GM18873 (cell line): Measurements from ENCODE around the gene CAMK4.
"Not testable (repeated sequence)": the region's sequence is repeated elsewhere in the genome, so short reads cannot be mapped to it uniquely, and the experiment has no call there.

Experiments
- ATAC-seq: cut with Tn5 transposase; IDR thresholded peaks from one replicate; pipeline ENCODE4 v1.9.1; 2021; ENCODE audit warnings: mild to moderate bottlenecking, moderate library complexity, moderate number of reproducible peaks; ENCODE audit not compliant: unreplicated experiment, low FRiP score

Gene CAMK4

GRCh38 chr5:111299831-111300432, 75.7 kb downstream of the CAMK4 start:
- no peak for ATAC-seq

- ATAC-seq, result no peak
Measured at GRCh38 chr5:111301264-111301663, 77.1 kb downstream of the CAMK4 start.

- not testable (repeated sequence) for ATAC-seq
Measured at GRCh38 chr5:111302043-111302442, 77.9 kb downstream of the CAMK4 start.

DNA sequence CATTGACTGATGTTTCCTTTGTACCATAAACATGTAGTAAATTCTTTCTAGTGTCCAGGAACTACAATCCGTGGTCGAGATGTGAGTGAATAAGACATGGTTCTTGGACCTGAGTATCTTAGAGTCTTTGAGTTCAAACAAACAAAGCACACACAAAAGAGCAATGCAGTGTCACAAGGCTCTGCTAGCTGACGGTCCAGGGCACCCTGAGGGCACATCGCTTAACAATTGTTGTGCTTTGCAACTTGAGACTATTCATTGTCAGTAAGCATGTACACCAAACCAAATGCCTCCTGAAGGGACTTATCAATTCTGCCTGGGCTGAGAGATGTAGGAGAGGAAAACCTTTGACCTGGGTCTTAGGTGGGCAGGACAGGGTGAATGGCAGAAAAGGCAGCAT, 84.8 kb downstream of the CAMK4 start:
- no peak for ATAC-seq

DNA sequence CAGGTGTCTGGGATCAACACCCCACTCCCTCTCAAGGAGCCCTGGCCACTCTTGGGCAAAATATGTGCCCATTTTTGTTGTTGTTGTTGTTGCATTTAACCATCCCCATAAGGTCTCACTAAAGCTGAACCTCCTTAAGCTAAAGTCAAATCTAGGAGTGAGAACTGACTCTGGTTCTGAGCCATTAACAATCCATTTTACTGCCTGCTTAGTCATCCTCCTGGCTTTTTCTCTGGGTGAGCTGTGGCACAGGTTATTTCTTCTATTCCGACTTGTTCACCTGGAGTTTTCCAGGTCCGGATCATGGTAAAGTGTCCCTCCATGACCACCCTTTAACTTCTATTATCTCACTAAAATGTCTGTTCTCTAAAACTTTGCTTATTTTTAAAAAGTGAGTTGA, 85.2 kb downstream of the CAMK4 start:
- ATAC-seq, result no peak

DNA sequence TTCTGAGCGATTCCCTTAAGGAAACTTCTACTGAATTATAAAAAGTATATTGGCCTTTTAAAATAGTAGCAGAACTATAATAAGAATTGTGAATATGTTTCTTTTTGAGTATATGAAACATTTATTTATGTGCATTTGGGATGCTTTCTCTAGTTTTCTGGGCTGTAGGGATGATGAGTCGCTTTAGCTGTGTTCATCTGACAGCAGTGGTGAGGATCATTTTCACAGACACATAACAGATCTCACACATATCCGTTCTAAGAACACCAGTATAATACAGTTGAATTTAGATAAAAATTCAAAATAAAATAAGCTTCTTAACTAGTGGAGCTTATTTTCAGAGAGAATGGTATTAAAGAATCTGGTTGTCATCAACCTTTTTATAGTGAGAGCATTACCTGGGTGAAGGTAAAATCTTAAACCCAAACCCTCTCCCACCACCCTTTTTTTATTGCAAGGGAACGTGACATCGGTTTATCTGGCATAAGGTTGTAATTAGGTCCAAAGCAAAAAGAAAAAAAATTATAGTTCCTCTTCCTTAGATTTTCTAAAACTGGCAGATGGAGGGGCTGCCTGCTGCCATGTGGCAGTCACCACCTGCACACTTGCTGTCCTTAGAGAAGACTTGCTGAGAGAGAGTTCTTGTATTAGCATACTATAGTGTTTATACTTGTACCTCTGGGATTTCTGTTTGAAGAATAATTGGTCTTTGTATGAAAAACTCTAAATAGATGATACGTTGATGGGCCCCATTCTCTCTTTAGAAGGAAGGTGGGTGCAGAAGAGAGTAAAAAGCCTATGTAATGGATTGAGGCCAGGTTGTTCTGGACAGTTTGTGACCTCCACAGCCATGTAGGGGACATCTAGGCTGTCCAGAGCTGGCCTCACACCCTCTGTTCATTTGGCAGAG, 86.8 kb downstream of the CAMK4 start:
- no peak for ATAC-seq

DNA sequence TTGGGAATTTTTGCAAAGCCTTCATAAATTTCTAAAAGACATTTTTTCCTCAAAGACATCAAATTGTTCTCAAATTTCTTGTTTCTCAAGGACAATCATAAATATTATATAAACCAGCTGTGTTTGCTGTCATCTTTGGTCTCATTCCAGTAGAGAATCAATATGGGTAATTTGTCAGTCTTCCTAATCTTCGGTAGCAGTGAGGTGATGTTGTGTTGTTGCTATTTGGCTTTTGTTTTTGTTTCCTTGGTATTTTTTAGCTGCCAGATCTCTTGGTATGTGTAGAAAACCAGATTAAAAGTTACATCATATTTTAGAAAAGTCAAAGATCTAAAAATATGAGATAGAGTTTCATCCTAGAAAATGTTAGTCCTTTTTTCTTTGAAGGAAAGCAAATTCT, 87.5 kb downstream of the CAMK4 start:
- no peak for ATAC-seq

- no peak for ATAC-seq
Measured at GRCh38 chr5:111313017-111313724, 89.0 kb downstream of the CAMK4 start.

GRCh38 chr5:111320953-111321352, 96.8 kb downstream of the CAMK4 start:
- ATAC-seq, result no peak

- ATAC-seq, result no peak
Measured at GRCh38 chr5:111321376-111321775, 97.2 kb downstream of the CAMK4 start.

DNA sequence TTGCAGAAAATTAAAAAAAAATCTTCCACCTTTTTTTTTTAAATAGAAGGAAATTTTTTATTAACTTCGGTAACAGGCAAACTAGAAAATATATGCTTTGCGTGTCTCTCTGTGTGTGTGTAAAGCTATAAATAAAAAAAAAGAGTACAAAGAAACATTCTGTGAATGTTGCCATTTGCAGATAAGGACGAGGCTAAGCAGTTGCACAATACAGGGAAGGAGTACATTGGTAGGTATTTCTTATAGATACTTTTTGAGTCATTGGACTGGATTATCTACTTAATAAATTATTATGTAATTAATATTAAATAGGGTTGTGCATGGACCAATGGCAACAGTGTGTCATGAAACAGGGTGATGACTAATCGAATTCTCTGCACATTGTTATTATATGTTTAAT, 102.4 kb downstream of the CAMK4 start:
- no peak for ATAC-seq

DNA sequence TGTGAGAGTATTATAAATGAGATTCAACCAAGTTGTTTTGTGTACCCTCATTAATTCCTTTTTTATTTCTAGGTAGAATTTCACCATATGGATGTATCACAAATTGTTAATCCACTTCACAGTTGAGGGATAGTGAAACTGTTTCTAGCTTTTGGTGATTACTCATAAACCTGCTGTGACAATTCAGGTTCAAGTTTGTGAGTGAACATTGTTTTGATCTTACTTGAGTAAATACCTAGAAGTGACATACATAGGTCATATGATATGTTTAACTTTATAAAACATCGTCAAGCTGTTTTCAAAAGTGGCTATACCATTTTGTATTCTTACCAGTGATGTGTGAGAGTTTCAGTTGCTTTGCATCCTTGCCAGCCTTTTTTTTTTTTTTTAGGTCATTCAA, 112.9 kb downstream of the CAMK4 start:
- ATAC-seq, result no peak

DNA sequence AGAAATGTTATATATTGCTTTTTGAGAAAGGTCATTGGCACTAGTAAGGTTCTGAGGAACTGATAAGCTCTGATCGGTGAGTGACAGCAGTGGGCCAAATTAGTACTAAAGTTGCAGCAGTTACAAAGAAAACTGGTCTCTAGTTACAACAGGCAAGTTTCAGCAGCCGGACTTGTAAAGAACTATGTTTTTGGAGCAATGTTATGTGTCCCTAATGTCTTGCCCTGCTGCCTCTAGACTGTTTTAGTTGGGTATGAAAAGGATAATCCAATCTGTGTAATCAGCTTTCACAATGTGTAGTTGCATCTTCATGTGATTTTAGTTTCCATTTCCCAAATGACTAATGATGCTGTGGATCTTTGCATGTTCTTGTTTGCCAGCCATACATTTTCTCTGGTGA, 113.5 kb downstream of the CAMK4 start:
- peak; percentile 50 for ATAC-seq

- ATAC-seq, result no peak
Measured at GRCh38 chr5:111345731-111346130, 121.5 kb downstream of the CAMK4 start.

- no peak for ATAC-seq
Measured at GRCh38 chr5:111347021-111347420, 122.8 kb downstream of the CAMK4 start.

GRCh38 chr5:111348661-111349329, 124.6 kb downstream of the CAMK4 start:
- no peak for ATAC-seq

GRCh38 chr5:111349429-111349828, 125.2 kb downstream of the CAMK4 start:
- ATAC-seq, result no peak

DNA sequence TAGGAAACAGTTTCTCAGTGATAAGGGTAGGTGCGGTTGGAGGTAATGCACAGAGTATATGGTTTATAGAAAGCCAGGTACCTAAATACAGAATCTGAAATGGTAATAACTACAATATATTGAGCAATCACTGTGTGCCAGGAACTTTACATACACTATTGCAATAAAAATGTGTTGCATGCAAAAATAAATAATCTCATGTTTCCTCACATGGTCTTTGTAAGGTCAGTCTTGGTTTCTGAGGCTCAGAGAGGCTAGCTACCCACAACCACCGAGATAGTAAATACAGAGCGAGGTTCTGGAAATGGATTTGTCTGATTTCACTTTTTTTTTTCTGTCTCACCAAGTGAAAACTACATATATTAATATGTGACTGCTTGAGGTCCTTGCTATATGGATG, 128.9 kb downstream of the CAMK4 start:
- no peak for ATAC-seq

DNA sequence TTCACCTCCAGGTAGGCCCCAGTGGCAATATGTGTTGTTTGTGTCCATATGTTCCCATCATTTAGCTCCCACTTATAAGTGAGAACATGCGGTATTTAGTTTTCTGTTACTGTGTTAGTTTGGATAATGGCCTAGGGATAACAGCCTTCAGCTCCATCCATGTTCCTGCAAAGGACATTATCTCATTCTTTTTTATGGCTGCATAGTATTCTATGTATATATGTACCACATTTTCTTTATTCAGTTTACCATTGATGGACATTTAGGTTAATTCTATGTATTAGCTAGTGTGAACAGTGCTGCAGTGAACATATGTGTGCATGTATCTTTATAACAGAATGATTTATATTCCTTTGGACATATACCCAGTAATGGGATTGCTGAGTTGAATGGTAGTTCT, 134.5 kb downstream of the CAMK4 start:
- ATAC-seq, result not testable (repeated sequence)

DNA sequence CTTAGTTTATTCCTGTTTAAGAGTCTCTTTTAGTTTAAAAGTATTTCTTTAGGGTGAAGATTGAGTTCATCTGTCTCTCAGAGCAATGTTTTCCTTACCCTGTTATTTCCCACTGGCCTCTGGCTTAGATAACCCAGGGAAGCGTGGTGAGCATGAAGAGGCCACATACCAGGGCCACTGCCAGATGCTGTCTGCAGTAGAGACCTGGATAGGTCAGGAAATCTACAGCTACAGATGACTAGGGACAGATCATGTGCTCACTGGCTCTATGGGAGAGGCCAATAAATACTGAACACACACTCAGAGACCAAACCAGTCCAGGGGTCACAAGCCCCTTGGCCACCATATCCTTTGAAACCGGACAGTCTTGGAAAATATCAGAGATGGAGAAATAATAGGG, 136.0 kb downstream of the CAMK4 start:
- ATAC-seq, result no peak

DNA sequence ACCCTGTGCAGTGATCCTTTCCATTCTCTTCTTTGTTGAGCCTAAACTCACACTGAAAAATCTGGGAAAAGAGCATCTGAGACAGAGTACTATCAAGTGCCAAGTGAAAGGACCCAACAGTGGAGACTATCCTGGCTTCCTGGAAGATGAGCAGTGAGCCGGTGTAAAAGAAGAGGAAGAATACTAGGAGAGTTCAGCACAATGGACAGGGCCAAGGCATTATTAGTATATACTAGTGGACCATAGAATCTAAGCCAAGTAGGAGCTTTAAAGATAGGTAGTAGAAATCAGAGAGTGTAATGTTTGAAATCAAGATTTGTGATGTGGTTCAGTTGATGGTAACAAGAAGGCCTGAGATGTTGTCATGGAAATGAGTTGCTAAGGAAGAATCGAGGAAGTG, 140.8 kb downstream of the CAMK4 start:
- ATAC-seq, result no peak
